HG03135 (cell line): ENCODE results near the gene PLXNB2.

Experiments used
- ATAC-seq: cut with Tn5 transposase; IDR thresholded peaks from one replicate; pipeline ENCODE4 v1.9.1; 2021; ENCODE audit warnings: mild to moderate bottlenecking, moderate library complexity; ENCODE audit not compliant: unreplicated experiment

The PLXNB2 gene

DNA sequence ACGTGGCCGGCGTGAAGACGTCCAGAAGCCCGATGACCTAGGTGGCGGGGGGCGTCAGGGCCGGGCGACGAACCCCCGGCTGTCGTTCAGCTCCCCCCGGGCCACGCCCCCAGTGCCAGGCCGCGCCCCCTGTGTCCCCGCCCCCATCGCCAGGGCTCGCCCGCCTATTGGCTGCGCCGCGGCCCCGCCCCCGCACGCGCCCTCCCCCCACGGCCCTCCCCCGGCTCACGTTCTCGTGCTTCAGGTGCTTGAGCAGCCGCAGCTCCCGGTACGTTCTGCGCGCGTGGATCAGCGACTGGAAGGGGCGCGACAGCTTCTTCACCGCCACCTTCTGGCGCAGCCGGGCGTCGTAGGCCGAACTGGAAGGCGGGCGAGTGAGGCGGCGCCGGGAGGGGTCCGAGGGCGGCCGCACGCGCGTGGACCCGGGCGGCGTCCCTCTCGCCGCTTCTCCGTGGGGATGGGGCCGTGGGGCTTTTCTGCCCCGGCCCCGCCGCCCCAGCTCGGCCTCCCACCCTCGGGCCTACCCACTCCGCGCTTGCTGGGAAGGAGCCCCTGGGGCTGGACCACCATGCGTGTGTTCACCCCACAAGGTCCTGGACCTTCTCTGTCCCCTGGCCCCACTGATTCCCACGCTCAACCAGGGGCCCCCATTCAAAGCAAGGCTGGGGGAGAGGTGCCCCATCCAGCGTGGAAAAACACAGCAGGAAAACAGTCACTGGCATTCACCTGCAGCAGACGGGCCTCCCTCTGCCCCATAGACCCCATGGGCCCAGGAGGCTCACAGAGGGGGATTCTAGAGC lies 39.7 kb downstream of the PLXNB2 start:
- ATAC-seq: no peak

DNA sequence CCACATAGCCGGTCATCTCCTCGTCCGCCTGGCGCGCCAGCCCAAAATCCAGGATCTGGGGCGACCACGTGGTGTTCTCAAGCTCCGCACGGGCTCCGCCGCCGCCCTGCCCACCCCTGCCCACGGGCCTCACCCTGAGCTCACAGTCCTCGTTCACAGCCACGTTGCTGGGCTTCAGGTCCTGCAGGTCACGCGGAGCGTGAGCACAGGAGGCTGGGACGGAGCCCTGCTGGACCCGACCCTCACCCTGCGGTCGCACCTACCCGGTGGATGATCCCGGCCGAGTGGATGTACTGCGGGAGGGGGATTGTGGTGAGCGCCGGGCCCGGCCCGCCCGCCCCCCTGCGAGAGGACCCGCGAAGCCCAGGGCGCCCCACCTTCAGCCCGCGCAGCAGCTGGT lies 40.5 kb downstream of the PLXNB2 start:
- no peak for ATAC-seq

DNA sequence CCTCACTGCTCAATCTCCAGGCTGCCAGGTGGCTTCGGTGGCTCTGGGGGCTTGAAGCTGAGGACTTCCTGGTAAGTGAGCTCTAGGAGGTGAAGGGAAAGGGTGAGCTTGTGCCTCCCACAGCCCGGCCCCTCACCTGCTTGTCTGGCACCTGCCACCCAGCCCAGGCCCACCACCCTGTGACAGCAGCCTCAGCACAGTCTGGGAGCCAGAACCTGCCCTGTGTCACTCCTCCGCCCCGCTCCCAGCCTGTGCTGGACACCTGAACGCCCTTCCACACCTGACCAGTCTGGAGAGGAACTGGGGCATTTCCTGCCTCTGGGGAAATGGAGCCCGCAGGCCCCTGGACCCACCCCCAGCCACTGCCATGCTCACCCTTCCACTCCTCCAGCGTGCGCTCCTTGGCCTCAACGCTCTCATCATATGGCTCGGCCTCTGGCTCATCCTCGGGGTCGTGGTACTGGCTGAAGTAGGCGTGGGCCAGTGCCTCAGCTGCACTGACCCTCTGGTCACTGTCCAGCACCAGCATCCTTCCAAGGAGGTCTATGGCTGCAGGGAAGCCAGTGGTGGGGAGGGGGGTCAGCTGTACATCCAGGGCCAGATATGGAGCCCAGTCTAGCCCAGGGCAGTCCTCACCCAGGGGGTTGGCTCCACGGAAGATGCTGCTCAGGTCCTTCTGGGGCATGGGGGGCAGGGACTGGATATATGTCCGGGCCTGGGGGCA lies 42.3 kb downstream of the PLXNB2 start:
- ATAC-seq: no peak

DNA sequence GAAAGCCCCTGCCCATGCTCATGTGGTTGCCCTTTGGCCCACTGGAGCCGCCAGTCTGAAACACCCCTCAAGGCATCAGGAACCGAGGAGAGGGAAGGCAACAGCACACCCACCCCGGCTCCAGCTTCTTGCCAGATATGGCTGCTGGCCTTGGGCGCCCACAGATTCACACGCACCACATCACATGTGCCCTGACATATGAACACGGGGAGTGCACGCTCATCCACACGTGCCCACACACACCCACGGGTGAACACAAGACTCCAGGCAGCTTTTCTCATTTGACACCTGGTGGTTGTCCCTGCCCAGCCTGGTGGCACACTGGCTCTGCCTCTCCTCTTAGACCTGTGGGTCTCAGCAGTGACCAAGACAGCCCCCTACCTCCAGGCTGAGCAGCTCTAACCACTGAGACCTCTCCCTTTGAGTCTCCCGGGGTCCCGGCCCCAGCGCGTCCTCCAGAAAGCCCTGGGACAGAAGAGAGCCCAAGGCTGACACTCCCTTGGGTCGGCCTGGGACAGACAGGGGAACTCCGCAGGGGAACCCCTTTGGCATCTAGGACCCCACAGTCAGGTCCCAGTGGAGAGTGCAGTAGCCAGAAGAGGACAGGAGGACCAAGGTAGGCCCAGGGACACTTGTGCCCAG lies 43.2 kb downstream of the PLXNB2 start:
- no peak for ATAC-seq

DNA sequence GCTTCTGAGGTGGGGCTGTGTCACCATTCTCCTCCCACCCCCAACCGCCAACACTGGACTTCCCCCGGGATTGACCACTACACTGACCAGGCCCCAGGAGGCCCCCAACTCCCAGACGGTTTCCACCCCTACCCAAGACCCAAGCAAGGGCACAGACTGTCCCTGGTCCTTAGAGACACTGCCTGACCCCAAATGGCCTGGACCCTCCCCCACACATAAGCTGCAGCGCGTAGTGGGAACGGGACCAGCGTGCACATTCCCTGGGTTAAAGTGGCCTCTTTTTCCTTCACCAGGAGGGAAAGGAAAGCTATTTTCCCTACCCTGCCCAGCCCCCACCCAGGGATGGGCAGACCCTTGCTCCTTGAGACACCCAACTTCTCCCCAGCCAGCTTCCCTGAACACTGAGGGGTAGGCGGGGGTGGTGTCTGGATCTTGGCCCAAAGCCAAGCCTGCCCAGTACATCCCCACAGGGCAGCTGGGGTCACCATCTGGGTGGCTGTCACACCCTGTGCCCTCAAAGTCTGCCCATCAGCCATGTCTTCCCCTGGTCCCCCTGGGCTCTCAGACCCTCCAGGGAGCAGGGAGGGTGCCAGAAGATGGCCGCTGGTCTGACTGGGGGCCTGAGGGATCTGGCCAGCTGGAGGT lies 44.4 kb downstream of the PLXNB2 start:
- no peak for ATAC-seq

DNA sequence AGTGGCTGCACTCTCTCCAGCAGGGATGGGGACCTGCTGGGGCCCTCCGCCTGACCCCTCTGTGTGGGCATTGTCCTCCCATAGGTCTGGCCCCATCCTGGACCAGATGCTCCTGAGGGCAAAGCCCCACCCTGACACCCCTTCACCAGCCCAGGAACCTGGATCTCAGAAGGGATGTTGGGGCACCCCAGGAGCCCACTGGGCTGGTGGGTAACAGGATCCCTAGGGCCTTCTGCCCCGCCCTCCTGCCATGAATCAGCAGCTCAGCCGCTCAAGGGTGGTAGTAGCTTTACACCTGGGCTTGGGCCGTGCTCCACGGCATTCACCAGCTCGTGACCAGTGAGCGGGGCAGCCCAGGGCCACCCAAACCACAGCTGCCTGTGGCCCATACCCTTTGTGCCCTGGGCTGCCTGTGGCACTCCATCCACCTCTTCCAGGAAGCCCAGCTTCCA lies 45.0 kb downstream of the PLXNB2 start:
- no peak for ATAC-seq

DNA sequence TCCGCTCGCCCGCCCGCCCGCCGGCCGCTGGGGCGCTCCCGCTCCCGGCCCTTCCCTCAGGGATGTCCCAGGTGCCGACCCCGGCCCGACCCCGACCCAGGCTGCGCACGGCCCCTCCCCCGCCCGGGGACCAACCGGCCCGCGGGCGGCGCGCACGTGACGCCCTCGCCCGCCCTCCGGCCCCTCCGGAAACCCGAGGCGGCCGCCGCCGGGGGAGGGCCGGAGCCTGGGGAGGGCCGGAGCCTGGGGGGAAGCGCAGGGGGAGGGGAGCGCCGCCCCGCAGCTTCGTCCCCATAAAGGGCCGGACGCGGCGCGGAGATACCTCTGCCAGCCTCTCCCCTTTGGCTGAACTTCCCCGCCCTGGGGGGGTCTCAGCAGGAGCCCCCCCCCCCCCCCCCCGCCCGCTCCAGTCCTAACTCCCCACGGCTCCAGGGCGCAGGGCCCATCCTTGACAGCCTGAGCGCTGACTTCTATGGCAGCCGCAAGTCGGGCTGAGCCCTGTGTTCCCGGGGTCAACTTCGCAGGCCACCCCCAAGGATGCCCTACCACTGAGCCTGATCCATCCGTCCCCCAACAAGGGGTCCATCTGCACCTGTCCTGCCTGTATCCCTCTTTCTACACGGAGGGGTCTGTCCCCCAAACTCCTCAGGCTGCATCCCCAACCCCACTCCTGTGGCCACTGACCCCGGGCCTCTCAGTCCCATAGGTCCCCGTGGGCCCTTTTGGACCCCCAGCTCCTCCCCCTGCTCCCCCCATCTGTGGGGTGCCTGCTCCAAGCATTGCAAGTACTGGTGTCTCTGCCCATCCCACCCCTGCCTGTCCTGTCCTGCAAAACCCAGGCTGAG lies 45.6 kb downstream of the PLXNB2 start, which contains the start of gene MAPK12:
TSS of gene MAPK12 (minus strand) at position 69 of the 845 bp plus-strand sequence. CDS start 174 bp downstream, outside the sequence.
- ATAC-seq: no peak

DNA sequence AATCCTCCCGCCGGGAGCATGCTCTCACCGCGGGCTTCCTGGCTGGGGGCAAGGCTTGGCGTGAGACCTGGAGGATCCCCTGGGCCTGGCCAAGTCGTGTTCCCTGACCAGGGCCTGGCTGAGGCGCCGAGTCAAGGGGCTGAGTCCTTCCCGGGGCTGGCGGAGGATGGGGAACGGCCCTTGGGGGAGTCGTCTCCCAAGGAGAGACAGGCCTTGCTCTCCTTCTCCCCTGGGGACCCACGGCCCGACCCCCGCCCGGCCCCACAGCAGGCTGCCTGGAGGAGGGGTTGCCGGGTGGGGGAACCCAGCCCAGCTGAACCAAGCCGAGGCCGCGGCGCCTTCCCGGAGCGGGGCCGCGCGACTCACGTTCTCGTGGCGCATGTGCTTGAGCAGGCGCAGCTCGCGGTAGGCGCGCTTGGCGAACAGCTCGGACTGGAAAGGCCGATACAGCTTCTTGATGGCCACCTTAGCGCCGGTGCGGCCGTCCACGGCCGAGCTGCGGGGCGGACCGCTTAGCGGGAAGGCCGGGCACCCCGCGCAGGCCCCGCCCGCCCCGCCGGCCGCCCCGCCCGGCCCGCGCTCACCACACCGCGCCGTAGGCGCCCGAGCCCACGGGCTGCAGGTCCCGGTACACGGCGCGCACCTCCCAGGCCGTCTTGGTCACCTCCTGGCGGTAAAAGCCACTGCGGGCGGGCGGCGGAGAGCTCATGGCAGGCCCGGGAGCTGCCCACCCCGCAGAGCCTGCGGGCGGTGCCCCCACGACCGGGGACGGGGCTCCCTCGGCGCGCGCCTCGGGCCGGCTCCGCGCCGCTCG lies 46.4 kb downstream of the PLXNB2 start:
- ATAC-seq: no peak

DNA sequence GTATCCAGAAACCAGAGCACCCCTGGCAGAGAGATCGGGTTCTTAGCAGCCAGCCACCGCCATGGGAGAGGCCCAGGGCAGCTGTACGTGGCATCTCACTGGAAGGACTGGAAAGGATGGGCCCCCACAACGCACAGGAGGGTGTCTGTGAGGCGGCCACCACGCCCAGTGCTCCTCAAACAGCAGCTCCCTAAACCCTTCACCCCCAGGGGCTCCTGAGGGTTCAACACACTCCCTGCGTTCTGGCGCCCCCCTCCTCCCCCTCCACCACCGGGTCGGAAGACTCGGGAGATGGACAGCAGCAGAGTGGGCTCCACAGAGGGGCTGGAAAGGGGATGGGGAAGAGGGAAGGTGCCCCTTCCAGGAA lies 47.0 kb downstream of the PLXNB2 start:
- ATAC-seq: no peak

DNA sequence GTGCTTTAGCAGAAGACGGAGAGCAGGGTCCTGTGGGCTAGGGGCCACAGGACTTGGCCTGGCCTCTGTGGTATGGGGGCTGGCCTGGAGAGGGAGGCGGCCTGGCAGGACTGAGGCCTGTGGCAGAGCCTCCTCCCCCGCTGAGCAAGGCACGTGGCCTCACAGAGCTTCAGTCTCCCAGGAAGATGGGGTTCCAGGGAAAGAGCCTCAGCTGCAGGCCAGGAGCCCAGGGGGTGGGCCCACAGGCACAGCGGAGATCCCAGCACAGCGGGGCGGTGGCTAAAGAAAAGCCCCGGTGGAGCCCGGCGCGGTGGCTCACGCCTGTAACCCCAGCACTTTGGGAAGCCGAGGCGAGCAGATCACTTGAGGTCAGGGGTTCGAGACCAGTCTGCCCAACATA lies 48.1 kb downstream of the PLXNB2 start:
- ATAC-seq: no peak

DNA sequence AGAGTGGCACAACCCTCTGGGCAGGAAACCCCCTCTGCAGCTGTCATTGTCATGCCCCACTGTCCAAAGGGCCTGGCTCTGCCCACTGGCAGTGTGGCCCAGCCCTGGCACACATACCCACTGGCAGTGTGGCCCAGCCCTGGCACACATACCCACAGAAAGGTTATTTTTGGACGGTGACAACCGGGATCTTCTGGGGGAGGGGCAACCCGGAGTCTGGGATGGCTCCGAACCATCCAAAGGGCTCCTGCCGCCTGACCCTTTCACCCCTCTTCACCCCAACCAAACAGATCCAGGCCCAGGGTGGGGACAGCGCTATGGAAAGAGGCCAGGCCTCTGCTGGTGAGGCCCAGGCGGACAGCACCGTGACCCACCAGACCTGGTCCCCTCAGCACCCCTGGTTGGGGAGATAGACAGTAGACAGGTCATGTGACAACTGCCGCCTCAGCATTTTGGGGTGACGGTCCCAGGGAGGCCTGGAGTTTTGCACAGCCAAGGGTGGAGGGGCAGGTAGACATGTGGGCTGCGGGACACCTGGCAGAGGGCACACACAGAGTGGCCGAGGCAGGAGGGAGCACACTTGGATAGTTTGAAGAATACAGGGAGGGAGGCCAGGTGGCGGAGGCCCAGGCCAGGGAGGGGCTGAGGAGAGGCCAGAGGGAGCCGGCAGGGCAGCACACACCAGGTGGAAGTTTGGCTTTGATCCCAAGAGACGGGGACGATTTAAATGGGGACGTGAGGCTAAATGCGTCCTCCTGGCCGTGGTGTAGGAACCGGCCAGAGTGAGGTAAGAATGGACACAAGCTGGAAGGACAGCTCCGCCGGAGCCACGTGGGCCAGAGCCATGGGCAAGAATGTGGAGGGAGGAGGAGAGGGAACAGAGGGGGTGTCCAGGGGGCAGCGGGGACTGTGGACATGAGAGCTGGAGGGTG lies 48.8 kb downstream of the PLXNB2 start:
- ATAC-seq: no peak

DNA sequence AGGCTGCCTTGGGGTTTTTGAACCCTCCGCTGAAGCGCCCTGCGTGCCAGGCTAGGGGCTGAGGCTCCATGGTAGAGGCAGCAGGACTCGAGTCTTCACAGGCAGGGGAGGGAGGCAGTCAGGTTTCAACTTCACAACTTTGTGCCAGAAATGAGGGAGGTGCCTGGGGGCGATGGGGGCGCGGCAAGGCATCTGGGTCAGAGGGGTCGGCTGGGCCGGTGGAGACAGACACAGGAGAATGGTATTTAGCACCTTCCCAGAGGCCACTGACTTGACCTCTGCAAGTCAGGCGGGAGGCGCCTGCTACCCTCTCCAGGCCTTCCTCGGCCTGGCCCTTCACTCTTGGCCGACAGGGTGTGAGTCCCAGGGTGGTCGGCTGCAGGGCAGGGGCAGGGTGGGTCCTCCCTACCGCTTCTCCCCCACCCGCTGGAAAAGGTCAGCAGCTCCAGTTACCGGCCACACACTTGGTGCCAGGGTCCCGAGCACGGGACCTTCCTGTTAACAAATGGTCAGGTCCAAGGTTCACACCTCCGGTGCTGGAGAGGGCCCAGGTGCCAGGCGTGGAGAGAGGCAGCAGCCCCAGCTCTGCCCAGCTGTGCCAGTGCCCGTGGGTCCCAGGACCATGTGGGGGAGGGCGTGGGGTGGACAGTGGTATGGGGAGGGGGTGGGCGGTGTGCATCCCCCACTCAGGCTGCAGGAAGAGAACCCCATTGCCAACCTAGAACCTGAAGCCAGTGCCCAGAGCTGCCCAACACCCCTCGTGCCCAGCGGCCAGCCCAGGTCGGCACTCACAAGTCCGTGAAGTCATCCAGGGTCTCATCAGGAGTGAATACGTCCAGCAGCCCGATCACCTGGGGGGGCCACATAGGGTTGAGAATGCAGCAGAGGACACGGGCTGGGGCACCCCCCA lies 49.7 kb downstream of the PLXNB2 start:
- ATAC-seq: no peak

DNA sequence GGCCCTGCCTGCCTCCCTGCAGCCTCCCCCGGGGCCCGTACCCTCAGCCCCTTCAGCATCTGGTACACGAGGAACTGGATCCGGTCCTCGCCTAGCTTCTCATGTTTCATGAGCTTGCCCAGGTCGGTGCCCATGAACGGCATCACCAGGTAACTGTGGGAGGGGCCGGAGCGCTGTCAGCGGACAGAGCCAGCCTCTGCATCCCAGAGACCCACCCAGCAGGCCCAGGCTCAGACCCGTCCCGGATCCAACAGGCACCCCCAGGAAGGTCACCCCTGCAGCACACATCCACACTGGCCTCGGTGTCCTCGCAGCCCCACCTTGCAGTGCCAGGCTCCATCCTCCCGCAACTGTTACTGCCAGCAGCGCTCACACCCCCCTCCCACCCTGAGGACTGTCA lies 50.4 kb downstream of the PLXNB2 start:
- no peak for ATAC-seq

DNA sequence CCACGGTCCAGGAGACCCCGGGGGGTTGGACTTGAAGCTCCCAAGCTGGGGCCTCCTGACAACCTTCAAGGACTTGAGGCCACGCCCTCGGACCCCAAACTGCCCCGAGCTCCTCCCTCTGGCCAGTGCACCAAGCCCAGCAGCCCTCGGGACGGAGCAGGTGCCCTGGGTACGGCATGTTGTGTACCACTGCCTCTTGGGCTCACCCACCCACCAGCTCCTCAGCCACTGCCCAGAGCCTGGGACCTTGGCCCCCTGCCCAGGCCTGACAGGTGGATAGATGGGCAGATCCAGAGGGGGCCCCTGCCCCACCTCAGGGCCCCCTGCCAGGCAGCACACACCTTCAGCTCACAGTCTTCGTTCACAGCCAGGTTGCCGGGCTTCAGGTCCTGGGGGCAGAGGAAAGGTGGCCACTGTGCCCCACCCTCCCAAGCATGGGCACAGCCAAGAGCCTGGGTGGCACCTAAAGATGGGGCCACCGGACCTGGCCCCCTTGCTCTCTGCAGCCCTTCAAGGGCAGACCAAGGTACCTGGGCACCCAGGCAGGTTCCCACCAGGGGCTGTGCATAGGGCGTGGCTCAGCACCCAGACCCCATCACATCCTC lies 51.1 kb downstream of the PLXNB2 start:
- ATAC-seq: no peak

DNA sequence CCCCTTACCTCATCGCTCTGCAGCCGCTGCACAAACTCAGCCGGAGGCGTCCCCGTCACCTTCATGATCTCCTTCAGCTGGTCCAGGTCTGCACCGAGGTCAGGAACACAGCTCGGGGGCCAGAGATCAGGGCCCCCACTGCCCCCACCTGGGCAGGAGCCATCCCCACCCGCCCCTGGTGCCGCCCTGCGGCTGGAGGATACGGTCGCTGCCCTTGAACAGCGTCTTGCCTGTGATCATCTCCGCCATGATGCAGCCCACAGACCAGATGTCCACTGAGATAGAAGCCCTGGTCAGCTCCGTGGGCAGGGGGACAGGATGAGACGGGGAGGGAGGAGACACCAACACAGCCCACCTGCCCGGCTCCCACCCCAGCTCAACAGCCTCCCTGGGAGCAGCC lies 51.8 kb downstream of the PLXNB2 start:
- no peak for ATAC-seq

DNA sequence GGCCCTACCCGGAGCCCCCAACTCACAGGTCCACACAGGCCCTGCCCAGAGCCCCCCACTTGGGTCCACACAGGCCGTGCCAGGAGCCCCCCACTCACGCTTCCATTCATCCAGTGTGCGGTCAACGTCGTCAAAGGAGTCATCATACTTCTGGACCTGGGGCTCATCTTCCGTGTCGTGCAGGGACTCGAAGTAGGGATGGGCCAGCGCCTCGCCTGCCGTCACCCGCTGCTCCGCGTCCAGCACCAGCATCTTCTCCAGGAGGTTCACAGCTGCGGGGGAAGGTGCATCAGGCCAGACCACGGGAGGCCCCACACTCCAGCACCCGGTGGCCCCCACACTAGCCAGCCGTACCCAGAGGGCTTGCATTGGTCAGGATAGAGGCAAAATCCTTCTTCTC lies 52.3 kb downstream of the PLXNB2 start:
- no peak for ATAC-seq

DNA sequence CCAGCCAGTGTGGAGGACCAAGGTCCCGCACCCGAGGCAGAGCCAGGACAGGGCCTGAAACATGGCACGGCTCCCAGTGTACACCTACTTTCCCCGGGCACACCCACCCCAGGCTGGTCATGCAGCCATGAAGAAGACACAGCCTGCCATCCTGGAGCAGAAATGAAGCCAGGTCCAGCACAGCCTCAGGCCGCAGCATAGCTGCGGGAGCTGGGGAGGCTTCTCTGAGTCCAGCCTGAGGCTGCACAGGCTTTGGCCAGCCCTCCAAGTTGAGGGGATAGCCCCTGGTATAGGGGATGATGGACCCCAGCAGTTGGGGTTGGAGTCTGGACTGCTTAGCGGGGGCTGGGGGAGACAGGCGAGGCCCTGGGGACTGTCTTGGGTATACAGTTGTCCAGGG lies 53.5 kb downstream of the PLXNB2 start:
- ATAC-seq: no peak
